Large intestine (tissue), 3 donors: Measurements from ENCODE around the gene CD4. TPM values are rescaled to one million over a fixed set of nuclear protein-coding genes. Genes with fewer than 3 reads are reported as not detected.

Experiments used
- DNase-seq, 2 donors: peaks; one replicate each; pipeline versions ENCODE4 v3.0.0 to v3.0.0-alpha.2; 2013
- H3K27ac ChIP-seq: one replicate; pipeline ENCODE4 v1.5.1; 2013; ENCODE audit warnings: low read length
- H3K27me3 ChIP-seq: 2 replicates; pipeline ENCODE4 v1.6.1; 2013; ENCODE audit warnings: low read length; ENCODE audit not compliant: control insufficient read depth, insufficient read depth
- H3K36me3 ChIP-seq: 2 replicates; pipeline ENCODE4 v1.6.1; 2013; ENCODE audit warnings: low read length; ENCODE audit not compliant: control insufficient read depth, insufficient read depth
- H3K4me1 ChIP-seq: one replicate; pipeline ENCODE4 v1.6.1; 2013; ENCODE audit warnings: low read length; ENCODE audit not compliant: control insufficient read depth, insufficient read depth
- H3K4me3 ChIP-seq: one replicate; pipeline ENCODE4 v1.5.1; 2013; ENCODE audit warnings: low read length
- H3K9me3 ChIP-seq: one replicate; pipeline ENCODE4 v1.6.1; 2013; ENCODE audit warnings: mild to moderate bottlenecking, low read depth, low read length, moderate library complexity; ENCODE audit not compliant: control insufficient read depth
- WGBS: methylation state at CpG from one replicate; pipeline ENCODE4 v1.1.5; 2013; ENCODE audit warnings: low lambda C conversion rate; ENCODE audit not compliant: insufficient coverage; 5-methylcytosine and 5-hydroxymethylcytosine counted together
- polyA plus RNA-seq: library from polyadenylated mRNA; unstranded; fragments of 120-200 nt; gene quantifications from one replicate; pipeline ENCODE4 v1.2.1, GENCODE V29; 2013

CD4 gene
- polyA plus RNA-seq, 1 donor: 17.4 TPM

DNA sequence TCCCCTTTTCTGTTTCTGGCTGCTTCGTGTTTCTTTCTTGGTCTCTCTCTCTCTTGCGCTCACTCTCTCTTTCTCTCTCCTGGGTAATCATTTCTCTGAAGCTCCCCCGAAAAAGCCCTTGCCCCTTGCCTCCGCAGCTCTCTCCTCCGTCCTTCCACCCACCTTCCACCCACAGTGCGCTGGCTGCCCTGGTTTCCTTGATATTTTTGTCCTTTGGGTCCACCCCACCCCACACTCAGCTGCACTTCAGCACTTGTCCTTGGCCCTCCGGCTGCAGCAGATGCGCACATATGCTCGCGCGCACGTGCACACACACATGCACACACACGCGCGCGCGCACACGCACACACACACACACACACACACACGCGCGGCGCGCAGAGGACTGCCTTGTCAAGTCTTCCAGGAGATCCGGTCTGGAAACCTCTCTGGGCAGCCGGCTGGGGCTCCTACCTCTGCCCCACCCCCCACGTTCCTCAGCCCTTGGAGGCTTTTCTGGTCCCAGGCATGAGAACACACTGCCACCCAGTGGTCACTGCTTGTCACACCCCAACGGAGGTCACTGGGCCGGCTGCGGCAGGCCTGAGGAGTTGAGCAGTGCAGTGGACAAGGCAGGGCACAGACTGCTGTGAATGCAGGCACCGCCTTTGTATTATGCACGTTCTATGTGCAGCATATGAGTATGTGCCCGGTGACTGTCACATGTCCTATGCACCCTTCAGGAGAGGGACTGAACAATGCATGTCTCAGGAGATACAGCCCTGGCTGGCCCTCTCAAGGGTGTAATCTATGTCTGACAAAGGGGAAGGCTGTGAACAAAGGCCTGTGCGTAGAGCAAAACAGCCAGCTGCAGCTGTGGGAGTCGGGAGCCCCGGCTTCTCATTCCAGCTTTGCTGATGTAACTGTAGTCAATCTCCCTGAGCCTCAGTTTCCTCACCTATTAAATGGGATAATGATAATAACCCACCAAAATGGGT, 10.5 kb upstream of the CD4 start:
- H3K27ac ChIP-seq: peak overlapping the region; percentile 54
- peak overlapping the region; percentile 31 for H3K4me3 ChIP-seq
- H3K4me1 ChIP-seq: peaks cover 49% of the 10 kb centered on the region
- H3K36me3 ChIP-seq: no peaks in the 10 kb centered on the region
- WGBS: no CpG with 5 or more reads among the region's 35 CpGs
- peaks cover 3% of the 10 kb centered on the region for H3K27me3 ChIP-seq
- no peaks in the 10 kb centered on the region for H3K9me3 ChIP-seq
- peak; percentile 93 to 94 for DNase-seq

DNA sequence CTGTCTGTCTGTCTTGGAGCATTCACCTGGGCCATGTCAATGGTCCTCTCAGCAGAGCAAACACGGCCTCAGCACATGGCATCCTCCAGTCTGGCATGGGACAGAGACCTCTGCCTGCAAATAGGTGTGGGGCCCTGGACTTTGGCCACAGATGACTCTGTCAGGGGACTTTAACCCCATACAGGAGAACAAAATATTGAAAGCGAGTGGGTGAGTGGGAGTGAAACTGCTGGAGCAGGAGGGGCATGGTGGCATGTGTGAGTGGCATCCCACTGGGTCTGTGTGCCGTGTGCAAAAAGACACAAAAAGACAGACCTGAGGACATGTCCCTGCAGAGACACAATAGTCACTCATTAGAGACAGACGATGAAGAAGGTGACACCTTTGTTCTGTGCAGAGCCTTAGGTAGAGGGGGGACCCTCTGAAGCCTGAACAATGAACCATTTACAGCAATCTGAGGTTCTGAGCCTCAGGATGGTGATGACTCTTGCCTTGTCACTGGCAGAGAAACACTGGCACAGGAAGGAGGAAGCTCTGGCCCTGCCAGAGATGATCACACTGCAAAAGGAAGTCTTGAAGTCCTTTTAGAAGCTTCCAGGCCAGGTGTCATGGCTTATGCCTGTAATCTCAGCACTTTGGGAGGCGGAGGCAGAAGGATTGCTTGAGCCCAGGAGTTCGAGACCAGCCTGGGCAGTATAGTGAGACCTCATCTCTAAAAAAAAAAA, 9.5 kb upstream of the CD4 start:
- H3K27ac ChIP-seq: peak overlapping the region; percentile 54

DNA sequence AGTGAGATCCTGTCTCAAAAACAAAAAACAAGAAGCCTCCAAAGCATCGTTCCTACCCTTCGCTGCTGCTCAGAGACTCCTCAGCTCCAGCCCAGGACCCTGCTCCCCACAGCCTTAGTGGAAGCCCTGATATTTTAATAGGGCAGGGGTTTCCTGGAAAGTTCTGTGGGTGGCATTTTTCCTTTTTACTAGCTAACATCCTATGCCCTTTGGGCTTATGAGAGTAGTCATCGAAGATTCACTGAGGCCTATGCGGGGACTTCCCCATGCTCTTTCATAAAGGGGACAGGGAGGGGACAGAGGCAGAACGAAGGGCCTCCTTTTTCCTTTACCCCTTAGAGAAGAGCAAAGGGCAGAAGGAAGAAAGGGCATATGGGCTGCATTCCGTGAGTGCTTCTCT, 8.8 kb upstream of the CD4 start:
- no peak overlapping the region for H3K27ac ChIP-seq

More for the DNA sequence above, 9.5 kb upstream of the CD4 start:
- H3K27me3 ChIP-seq: no peaks in the 10 kb centered on the region
- no peaks in the 10 kb centered on the region for H3K36me3 ChIP-seq
- peaks cover 47% of the 10 kb centered on the region for H3K4me1 ChIP-seq
- peak in 1 of 2 donors; percentile 82 for DNase-seq
- no CpG with 5 or more reads among the region's 6 CpGs for WGBS
- no peak overlapping the region for H3K4me3 ChIP-seq
- no peaks in the 10 kb centered on the region for H3K9me3 ChIP-seq

DNA sequence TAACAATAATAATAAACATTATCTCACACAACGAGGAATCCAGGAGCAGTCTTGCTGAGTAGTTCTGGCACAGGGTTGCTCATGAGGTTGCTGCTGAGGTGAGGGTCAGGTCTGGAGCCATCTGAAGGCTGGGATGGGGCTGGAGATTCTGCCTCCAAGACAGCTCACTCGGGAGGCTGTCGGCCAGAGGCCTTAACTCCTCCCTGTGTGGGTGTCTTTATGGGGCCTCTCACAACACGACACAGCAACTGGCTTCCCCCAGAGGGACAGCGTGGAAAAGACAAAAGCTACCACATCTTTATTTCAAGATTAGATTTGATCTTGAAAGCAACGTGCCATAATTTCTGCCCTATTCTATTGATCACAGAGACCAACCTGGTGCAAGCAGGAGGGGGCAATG, 7.2 kb upstream of the CD4 start:
- Histone ChIP-seq H3K4me1 (peaks cover 28% of the 10 kb centered on the region), H3K36me3 (no peaks in the 10 kb centered on the region), H3K9me3 (no peaks in the 10 kb centered on the region), H3K4me3 (no peak overlapping the region), H3K27ac (no peak overlapping the region), H3K27me3 (no peaks in the 10 kb centered on the region)
- WGBS: no CpG with 5 or more reads among the region's 6 CpGs
- no peak for DNase-seq

More for the DNA sequence above, 8.8 kb upstream of the CD4 start:
- Histone ChIP-seq H3K4me3 (no peak overlapping the region), H3K4me1 (peaks cover 40% of the 10 kb centered on the region), H3K9me3 (no peaks in the 10 kb centered on the region), H3K27me3 (no peaks in the 10 kb centered on the region), H3K36me3 (no peaks in the 10 kb centered on the region)
- DNase-seq: peak in 1 of 2 donors; percentile 49
- WGBS: no CpG with 5 or more reads among the region's 6 CpGs

DNA sequence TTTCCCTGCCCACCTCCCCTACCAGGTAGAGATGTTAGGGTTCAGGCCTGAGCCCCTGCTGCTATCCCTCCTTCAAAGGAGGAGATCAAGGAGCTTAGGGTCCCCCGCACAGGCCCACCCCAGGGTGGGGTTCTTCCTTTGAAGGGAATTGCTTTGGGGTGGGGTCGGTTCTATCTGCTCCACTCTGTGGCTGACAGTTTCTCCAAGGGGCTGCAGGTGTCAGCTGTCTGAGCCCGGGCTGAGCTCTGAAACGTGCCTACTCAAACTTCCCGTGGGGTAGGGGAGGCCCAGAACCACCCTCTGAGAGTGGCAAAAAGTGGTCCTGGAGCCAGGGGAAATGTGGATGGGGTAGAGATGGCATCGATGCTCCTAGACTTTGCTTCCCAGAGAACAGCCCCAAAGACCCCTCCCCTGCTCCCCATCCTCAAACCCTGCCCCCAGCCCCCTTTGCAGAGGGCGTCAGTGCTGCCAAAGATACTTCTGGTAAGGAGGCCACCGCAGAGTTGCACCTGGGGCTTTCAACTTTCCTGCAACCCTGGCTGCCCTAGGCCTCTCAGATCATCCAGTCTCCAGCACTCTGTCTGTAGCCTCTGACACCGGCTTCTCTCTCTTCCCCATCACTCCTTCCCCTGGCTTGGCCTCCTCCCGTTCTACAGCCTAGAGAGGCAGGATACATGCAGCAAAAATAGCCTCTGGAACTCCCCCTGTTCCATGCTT, 6.3 kb upstream of the CD4 start:
- no peak for DNase-seq
- H3K9me3 ChIP-seq: no peaks in the 10 kb centered on the region
- H3K4me1 ChIP-seq: peaks cover 26% of the 10 kb centered on the region
- H3K27me3 ChIP-seq: no peaks in the 10 kb centered on the region
- no peaks in the 10 kb centered on the region for H3K36me3 ChIP-seq
- no peak overlapping the region for H3K27ac ChIP-seq
- WGBS: no CpG with 5 or more reads among the region's 10 CpGs
- no peak overlapping the region for H3K4me3 ChIP-seq

DNA sequence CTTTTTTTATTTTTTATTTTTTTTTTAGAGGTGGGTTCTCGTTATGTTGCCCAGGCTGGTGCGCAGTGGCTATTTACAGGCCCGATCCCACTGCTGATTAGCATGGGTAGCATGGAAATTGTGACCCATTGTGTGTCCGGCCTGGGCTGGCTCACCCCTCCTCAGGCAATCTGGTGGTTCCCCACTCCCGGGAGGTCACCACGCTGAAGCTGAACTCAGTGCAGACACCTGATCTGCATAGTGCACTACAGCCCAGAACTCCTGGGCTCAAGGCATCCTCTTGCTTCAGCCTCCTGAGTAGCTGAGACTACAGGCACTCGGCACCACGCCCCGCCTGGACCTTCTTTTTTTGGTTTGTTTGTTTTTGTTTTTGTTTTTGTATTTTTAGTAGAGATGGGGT, 5.5 kb upstream of the CD4 start:
- no peak for DNase-seq
- no peak overlapping the region for H3K27ac ChIP-seq
- H3K27me3 ChIP-seq: no peaks in the 10 kb centered on the region
- WGBS: no CpG with 5 or more reads among the region's 9 CpGs
- no peaks in the 10 kb centered on the region for H3K36me3 ChIP-seq
- no peak overlapping the region for H3K4me3 ChIP-seq
- no peaks in the 10 kb centered on the region for H3K9me3 ChIP-seq
- peaks cover 20% of the 10 kb centered on the region for H3K4me1 ChIP-seq

DNA sequence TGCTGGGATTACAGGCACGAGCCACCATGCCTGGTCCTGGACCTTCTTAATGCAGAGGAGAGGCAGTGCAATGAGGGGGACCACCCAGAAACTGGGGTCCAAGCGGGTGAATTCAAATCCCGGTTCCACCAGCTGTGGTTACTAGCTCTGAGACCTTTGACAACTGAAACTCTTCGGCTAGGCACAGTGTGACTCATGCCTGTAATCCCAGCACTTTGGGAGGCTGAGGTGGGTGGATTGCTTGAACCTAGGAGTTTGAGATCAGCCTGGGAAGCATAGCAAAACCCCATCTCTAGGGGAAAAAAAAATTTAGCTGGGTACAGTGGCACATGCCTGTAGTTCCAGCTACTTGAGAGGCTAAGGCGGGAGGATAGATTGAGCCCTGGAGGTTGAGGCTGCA, 5.0 kb upstream of the CD4 start:
- no peak for DNase-seq
- H3K4me1 ChIP-seq: peaks cover 16% of the 10 kb centered on the region
- H3K9me3 ChIP-seq: no peaks in the 10 kb centered on the region
- H3K4me3 ChIP-seq: no peak overlapping the region
- WGBS: no CpG with 5 or more reads among the region's 5 CpGs
- no peak overlapping the region for H3K27ac ChIP-seq
- no peaks in the 10 kb centered on the region for H3K27me3 ChIP-seq
- H3K36me3 ChIP-seq: no peaks in the 10 kb centered on the region

DNA sequence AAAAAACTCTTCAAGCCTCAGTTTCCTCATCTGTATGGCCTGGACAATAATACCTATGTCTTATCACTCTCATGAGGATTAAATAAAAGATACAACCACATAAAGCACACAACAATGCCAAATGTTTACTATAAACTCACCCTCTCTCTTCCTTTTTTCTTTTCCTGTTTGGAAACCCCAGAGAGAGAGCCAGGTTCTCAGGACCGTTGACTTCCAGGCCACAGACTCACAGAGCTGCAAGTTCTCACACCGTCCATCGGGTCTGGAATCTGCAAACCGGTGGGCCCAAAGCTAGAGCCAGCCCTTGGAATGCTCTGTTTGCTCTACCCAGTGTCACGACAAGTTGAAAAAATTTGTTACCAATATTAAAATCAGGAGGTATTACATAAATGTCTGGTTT, 4.6 kb upstream of the CD4 start:
- no peak for DNase-seq
- 0% methylated on average over 1 of the region's 5 CpGs for WGBS
- Histone ChIP-seq H3K27ac (no peak overlapping the region), H3K4me3 (no peak overlapping the region), H3K27me3 (no peaks in the 10 kb centered on the region), H3K9me3 (no peaks in the 10 kb centered on the region), H3K36me3 (no peaks in the 10 kb centered on the region), H3K4me1 (peaks cover 11% of the 10 kb centered on the region)

DNA sequence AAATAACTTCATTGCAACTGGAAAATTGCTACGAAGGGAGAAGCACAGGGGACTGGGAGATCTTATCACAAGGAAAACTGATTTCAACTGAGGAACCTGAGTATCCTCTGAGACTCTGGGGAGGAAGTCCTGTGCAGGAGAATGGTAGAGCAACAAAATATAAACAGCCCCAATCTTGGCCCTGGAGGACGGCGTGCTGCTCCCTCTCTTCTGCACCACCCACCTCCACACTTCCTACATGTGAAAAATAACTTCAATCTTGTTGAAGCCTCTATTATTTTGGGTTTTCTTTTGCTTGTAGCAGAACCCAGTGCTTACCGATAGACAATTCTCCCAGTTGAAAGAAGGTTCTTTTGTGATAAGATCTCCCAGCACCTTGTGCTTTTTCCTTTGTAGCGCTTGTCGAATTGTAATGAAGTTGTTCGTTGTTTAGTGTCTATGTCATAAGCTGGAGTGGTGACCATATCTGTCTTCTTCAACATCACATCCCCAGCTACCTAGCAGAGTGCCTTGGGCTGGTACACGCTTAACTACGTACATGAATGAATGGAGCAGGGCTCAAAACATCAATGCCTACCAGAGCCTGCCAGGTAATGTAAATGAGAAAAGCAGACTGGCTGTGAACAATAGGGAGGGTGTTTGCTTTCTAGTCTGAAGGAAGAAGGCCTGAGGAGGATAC, 2.8 kb upstream of the CD4 start:
- no peak for DNase-seq
- WGBS: no CpG with 5 or more reads among the region's 9 CpGs
- H3K27ac ChIP-seq: no peak overlapping the region
- no peaks in the 10 kb centered on the region for H3K27me3 ChIP-seq
- H3K9me3 ChIP-seq: no peaks in the 10 kb centered on the region
- H3K36me3 ChIP-seq: no peaks in the 10 kb centered on the region
- H3K4me3 ChIP-seq: no peak overlapping the region
- H3K4me1 ChIP-seq: no peaks in the 10 kb centered on the region

DNA sequence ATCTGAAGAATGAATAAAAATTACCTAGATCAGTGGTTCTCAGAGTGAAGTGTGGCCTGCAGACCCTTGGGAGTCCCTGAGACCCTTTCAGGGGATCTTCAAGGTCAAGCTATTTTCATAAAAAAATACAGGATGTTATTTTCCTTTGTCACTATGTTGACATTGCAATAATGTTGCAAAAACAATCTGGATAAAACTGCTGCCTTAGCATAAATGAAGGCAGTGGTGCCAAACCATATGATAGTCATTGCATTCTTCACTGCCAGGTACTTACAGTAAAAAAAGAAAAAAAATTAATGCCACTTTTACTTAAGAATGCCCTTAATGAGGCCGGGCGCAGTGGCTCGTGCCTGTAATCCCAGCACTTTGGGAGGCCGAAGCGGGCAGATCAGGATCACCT, 2.0 kb upstream of the CD4 start:
- H3K4me3 ChIP-seq: no peak overlapping the region
- H3K27me3 ChIP-seq: no peaks in the 10 kb centered on the region
- DNase-seq: no peak
- no peaks in the 10 kb centered on the region for H3K9me3 ChIP-seq
- WGBS: no CpG with 5 or more reads among the region's 5 CpGs
- H3K4me1 ChIP-seq: no peaks in the 10 kb centered on the region
- H3K27ac ChIP-seq: no peak overlapping the region
- no peaks in the 10 kb centered on the region for H3K36me3 ChIP-seq
